Measurements from ENCODE around the gene ITPRID2.
A peak's percentile ranks its signal among the peaks of the same experiment; 100 is the strongest.
"Not testable (repeated sequence)": the region's sequence is repeated elsewhere in the genome, so short reads cannot be mapped to it uniquely, and the experiment has no call there.

Gene ITPRID2

DNA sequence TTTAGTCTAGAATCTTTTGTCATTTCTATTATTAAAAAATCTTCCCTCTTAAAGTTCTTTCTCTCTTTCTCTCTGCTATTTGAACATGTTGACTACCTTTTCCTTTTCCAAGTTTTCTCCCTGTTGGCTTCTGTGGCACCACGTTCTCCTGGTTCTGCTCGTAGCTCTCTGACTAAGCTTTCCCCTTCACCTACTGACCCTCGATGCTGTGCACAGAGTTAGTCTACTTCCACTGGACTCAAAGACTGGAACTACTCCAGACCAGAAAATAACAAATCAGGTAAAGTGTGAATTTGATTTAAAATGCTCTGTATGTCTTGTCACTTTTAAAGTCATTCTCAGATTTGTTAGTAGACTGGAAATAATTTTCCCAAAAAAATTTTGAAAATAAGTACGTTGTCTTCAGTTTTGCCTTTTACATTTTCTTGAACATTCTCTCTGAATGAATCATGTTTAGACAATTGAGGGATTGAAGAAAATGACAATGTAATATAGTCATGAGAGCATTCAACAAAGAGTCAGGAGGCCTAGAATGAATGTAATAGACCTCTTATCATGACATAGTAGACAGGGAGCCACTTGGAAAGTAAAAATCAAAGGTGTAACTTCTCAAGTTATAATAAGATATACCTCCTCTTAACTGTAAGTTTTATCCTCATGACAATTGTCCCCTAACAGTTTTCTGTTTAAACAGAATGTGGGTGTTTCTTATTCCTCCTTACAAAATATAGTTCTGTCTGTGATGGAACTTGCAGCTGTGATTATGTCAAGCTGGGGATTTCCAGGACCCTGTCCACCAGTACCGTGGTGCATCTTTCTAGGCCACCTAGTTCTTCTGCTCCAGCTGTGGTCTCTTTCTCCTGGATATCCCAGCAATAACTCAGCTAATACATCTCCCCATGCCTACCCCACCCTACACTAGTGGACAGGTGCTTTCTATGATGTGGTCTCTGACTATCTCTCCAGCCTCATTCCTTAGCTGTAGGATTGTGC is 25.5 kb downstream of the ITPRID2 start:
- DNase-seq, result no peak

DNA sequence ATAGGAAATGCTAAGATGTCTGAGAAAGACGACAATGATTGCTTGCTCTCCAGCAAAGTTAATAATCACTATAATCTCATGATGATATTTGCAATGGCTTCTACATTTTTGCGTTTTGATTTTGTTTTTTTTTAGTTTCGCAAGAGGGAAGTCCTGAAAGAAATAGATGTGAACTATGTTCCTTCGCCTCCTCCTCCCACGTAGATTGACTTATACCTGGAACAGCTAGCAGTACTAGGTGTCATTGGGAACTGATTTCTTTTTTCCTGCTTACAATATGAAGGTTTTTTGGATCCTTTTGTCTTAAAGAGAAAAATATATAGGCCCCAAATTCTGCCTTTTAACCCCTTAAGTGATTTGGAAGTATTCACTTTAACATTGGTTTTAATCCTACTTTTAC is 26.7 kb downstream of the ITPRID2 start:
- DNase-seq, result no peak

DNA sequence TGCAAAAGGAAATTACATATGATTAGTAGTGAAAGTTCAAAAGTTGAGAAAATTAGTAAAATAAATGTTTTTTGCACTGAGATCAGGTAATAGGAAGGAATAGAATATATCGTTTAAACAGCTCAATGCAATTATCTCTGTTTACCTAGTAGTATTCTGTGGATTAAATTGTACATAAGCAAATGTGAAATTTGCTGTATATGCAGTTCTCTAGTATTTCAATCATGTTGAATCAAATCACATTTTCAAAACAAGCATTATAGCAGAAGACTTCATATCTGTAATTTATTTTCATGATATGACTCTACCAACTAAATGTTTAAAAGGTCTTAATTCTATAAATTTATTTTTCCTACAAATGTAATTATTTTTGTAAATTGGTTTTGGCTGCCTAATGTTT is 31.6 kb downstream of the ITPRID2 start:
- no peak for DNase-seq

DNA sequence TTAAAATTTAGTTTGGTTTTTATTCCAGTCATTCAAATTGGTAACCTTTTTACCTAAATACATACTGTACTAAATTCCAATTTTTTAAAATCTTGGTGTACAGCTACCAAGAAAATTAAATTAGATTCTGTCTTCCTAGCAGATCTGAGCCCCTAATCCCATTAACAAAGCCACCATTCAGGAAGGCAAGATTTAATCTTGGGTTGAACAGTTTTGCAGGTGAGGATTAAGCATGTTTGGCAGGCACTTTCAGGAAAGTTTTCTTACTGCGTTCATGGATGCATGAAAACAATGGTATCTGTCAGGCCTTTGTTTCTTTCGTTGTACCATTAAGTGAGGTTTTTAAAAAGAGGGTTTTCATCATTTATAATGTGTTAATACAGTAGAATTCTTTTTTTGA is 32.8 kb downstream of the ITPRID2 start:
- DNase-seq, result no peak

DNA sequence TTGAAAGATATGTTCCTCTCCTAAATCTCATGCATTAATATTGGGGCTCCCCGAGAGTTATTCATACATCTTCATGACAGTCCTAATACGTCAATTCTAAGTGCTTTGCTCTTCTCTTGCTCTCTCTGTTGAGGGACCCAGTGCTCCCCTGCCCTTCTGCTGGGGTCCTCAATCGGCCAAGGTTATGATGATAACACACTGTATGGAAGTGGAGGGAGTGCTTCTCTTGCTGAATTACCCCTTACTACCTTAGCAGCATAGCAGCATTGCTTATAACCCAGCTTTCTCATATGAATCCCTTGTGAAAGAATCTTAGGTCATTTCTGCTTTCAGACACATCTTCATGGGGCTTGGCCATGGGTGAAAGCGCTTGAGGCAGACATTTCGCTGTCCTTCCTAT is 43.2 kb downstream of the ITPRID2 start:
- no peak for DNase-seq

DNA sequence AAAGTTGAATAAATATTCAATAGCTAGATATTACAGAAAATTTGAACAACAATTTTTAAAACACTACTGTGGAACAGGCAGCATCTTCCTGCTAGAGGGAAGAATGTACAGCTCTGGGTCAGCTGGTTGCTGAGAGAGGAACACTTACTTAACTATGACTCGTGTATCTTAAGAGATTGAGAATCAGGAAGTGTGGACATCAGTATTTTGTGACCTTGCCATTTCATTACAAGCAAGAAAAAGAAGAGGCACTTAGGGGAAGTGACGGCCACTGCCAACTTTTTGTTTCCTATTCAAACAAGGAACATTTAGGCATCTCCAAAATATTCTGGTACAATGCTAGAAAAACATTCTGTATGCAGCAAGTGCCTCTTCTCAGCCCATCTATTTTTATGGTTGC is 45.9 kb downstream of the ITPRID2 start:
- no peak for DNase-seq

DNA sequence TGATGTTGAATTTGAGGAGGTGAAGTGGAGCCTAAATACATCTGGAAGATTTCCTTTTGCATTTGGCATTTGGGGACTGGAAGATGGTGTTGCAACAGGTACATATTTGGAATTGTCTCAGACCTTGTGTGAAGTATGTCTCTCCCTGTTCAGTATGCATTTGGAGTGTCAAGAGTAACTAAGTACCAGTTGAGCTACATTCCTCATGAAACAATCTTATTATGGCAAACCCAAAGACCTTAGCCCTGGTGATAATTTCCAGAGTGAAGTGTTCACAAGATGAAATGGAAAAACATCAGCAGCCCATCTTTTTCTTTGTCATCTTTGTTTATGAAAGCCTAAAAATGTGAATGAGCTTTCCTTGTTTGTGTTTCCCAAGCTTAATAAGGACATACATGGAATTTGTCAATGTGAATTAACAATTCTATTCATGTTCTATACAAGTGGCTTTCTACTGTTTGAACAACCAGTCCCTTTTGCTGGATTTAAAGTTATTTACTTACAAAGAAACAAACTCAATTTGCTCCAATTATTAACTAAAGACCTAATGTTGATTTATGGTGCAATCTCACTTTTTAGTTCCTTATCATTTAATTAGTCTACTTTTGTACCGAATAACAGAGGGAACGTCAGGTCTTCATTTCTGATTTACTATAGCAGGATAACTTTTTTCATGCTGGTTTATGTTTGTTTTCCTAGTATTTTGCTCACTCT is 52.0 kb downstream of the ITPRID2 start:
- DNase-seq, result no peak

DNA sequence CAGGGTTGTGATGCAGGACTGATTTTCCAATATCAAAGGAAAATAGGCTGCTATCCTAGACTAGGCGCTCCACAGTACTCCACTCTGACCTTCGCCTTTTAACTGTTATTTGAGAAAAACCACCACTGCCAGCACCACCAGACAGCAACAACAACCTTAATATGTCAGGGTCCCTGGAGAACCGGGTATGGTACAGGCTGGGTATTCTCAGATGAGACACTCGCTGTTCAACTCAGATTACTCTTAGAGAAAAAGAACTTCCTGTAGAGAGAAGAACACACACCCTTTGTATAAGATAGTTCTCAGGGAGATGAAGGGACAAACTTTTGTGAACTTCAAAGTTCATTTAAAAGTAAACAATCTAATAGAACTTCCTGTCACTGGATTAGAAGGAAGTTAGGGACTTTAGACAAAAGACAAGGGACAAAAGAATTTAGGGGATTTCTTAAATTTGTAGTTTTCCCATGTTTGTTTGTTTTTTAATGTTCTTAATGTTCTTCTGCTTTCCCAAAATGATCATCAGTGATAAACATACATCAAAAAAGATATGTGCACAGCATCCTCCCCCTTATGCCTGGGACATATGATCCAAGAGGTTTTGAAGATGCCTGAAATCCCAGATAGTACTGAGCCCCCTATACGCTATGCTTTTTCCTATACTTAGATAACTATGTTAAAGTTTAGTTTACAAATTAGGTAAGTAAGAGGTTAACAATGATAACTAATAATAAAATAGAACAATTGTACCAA is 52.8 kb downstream of the ITPRID2 start:
- no peak for DNase-seq

DNA sequence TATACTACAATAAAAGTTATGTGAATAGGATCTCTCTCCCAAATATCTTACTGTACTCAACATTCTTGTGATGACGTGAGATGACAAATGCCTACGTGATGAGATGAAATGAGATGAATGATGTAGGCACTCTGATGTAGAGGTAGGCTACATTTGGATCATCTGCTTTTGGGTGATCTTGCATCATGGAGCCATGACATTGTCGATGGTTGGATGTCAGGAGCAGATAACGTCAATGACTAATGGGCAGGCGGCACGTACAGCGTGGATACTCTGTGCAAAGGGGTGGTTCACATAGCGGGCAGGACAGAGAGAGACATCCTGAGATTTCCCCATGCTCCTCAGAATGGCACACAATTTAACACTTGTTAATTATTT is 53.4 kb downstream of the ITPRID2 start:
- DNase-seq, result no peak

DNA sequence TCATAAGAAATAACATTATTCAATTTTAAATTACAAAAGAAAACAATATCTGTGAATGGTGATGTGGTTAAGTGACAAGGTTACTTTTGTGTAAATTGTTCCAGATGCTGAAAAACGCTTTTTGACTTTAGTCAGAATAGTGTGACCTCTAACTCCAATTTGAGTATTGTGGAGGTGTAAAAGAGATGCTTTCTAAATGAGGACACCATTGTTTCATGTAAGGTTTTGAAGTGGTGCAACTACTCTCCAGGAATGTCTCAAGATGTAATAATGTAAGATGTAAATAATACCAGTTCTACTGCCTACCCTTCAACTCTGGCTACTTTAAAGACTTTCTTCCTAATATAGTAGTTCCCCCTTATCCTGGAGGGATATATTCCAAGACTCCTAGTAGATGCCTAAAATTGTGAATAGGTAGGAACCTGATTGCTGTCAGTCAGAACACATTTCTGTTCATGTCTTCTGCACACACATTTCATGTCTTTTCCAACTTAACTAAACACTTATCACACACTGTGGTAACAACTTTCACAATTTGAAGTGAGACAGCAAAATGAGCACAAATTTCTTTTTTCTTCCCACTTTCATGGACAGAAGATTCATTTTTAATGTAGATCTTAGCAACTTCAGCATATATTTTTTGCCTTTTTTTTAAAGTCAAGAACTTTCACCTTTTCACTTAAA is 55.1 kb downstream of the ITPRID2 start:
- no peak for DNase-seq

DNA sequence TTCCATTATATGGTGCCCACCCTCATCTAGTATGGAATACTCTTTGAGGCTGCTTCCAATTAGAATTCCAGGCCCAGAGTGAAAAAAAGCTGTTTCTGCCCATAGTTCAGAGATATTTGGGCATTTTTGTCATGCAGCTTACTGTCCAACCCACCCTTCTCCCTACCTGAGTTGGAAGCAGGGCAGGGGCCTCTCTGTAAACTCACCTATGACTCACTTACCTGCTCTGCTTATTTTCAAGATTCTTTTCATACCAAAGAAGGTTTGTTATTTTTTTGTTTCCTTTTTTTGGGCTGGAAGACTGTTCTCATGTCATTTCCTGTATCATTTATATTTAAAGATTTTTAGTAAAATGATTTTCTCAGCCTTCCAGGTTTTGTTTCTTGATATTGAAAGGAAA is 55.7 kb downstream of the ITPRID2 start:
- DNase-seq, result no peak

DNA sequence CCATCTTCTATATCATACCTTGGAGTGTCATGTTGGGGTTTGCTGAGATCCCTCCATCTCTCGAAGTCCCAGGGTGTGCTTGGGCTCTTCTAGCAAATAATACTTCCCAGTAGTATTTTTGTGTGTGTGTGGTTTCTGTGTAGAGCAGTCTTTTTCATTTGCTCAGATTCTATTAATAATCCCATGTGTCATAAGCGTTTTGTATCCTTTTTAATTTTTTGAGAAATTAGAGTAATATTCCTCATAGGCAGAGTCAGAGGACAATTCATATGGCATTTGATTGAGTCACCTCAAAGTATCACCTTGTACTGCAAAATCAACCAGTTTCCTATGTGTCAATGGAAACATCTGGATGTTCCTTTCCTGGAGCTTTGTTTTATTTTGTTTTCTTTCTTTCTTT is 56.7 kb downstream of the ITPRID2 start:
- no peak for DNase-seq

DNA sequence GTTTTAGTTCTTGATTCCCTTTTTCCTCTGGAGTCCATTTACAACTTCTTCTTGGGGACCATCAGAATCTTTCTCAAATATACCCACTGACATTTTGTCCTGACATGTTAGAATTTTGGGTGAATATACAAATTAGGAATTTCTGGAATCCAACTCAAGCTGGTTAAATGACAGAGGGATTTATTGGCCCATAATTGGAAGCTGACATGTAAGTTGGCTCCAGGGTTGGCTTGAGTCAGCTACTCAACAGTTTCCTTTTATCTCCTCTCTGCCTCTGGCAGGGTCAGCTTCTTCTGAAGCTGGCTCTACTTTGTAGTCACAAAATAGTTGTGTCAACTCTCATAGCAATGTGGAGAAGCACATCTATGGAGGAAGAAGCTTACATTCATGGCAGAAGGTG is 57.5 kb downstream of the ITPRID2 start:
- DNase-seq, result no peak

DNA sequence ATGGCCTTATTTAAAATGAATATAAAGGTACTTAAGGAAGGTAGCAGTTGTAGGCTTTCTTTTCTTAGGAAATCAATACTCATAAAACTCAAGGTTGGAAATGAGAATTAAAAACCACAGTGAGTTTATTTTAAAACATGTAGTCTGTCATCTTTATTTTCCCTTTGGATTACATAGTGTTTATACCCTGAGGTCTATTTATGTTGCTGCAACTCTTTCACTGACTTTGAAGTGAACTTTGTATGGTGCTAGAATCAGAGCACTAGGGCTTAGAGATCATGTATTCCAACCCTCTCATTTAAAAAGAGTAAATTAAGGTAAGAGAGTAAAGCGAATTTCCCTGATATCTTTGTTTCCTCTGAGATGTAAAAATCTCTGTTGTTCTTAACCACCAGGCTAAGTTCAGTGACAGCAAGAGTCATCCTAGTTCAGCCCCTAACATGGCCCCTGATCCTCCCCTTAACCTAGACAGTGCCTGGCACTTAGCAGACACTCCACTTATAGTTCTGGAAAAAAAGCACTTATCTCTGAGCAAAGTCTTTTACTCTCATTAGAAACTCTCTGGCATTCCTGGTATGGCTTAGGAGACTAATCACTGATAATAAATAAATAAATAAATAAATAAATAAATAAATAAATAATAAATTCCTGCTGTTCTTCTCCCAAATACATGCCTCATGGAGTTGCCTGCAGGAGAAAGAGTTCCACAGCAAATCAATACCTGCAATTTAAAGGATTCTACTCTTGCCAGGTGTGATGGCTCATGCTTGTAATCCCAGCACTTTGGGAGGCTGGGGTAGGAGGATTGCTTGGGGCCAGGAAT is 61.1 kb downstream of the ITPRID2 start:
- DNase-seq, result no peak

DNA sequence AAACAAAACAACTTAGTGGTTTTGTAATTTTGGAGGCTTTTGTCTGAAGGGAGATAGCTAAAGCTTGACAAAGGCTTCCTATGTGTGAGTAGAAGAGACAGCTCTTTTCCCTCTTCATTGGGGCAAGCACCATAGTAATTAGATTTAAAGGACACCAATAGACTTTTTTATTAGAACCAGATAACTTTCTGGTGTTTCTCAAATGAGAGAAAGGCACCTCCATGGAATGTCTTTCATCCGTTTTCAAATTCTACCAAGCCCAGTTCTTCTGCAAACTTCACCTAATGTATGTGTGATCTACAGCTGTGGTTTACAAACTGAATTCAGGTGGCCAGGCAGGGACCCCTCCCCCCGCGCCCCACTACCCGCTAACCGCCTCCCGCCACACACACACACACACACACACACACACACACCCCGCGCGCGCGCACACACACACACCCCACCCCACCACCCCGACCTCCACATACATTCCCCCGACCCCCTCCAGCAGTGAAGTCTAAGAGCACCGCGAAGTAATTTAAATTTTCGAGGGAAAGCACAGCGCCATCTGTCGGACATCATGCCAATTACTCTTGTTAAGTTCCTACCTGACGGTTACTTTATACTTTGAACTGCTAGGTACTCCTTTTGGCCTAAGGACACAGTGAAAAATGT is 62.5 kb downstream of the ITPRID2 start:
- peak; percentile 21 to 59 (median 28) for DNase-seq

DNA sequence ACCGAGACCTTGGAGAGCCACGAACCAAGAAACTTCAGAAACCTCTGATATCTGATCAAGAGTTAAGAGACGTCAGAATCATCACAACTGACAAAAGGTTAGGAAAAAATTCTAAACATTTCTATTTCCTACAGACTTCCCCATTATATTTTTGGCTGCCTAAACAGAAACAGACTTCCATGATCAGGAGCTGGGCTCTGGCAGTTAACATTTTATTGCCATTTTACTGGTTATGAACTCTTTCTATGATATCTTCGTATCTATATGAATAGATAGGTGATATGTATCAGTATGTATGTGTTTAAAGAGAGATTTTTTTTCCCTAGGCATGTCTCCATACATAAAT is 63.0 kb downstream of the ITPRID2 start:
- no peak for DNase-seq

DNA sequence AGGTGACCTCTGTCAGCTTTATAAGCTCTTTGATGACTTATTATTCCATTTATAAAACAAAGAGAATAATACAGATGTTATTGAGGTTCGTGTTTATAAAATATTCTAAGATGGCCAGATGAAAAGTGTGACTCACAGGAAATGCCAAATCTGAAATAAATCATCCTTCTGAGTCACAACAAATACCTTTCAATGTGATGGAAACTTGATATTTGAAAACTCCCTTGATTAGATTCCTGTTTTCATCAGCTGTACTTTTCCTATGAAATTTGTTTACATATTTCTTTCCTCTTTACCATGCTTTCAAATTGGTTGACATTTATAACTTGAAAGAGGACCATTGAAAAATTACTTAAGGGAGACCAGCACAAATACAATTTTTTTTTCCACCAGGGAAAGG is 63.5 kb downstream of the ITPRID2 start:
- DNase-seq, result no peak

DNA sequence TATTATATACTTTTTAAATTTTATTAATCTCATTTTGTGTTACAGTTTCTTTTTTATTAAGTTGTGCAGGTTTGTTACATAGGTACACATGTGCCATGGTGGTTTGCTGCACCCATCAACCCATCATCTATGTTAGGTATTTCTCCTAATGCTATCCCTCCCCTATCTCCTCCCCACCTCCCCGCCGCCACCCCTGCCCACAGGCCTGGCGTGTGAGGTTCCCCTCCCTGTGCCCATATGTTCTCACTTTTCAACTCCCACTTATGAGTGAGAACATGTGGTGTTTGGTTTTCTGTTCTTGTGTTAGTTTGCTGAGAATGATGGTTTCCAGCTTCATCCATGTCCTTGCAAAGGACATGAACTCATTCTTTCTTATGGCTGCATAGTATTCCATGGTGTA is 64.3 kb downstream of the ITPRID2 start:
- not testable (repeated sequence) for DNase-seq

DNA sequence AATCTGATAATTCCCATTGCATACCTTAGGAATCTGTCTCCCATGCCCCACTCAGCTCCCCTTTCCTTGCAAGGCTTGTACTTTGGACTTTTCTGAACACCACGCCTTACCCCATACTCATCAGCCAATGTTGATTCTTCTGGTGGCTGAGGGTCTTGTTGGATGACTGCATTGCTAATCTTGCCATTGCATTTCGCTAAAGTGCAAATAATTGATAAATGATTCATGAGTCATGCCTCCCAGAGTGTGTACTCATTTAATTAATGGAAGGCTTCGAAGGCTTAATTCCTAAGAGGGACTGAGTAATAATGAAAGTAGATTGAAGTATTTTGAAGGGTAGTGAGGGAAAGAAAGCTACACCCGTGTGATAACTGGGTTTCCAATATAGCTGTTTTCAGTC is 66.1 kb downstream of the ITPRID2 start:
- no peak for DNase-seq

DNA sequence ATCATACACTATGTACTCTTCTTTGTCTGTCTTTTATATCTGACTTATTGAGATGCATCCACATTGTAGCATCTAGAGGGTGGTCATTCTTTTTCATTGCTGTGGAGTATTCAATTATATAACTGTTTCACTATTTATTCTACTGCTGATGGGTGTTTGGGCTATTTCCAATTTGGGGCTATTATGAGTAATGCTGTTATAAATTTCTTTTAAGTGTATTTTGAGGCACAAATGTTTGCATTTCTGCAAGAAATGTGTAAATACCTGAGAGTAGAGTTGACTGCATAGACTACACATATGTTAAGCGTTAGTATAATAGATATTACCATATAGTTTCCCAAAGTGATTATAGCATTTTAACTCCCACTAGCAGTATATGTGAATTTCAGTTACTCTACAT is 67.2 kb downstream of the ITPRID2 start:
- DNase-seq, result no peak

DNA sequence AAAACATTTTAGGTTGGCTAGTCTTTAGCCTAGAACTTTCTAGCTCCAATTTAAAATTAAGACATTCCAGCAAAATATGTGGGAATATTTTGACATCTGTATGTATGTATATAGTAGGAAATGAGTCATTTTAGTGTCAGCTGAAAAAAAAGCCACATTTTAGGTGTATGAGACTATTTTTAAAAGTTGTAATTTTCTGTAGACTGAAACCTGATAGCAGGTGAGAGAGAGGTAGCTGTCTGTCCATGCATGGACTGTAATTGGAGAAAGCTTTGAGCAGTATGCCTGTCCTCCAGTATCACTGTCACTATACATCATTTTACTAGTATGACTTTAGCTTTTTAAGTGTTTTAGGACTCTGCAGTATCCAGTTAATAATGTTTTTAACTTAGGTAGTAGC is 68.0 kb downstream of the ITPRID2 start:
- DNase-seq, result no peak
